GM12878 (cell line): ENCODE results near the gene AIFM3. TPM values are rescaled to one million over a fixed set of nuclear protein-coding genes. Genes with fewer than 3 reads are reported as not detected.

Source experiments
- ATAC-seq: fragments of 200-7000 bp; cut with Tn5 transposase; 3 replicates; pipeline ENCODE4 v1.9.1; 2020; ENCODE audit warnings: mild to moderate bottlenecking, moderate library complexity
- BruUV-seq: library from RNA; stranded (reverse); fragments of 400-500 nt; replicated peaks from 2 replicates; lab custom pipeline; 2021; lab: Mats Ljungman, UMichigan
- CTCF ChIA-PET: fragments of 300-600 bp; sonication (Branson Sonifier 250); formaldehyde crosslinking; extraction: SDS; loops from one replicate; lab custom pipeline; 2021; ENCODE audit warnings: inconsistent platforms; lab: Yijun Ruan, JAX
- POLR2A ChIA-PET: fragments of 350-600 bp; formaldehyde crosslinking; extraction: SDS; loops from one replicate; lab custom pipeline; 2021; ENCODE audit warnings: inconsistent platforms; lab: Charles Lee
- RAD21 ChIA-PET: fragments of 300-600 bp; sonication (Branson Sonifier 250); formaldehyde crosslinking; loops from one replicate; lab custom pipeline; 2023; ENCODE audit warnings: antibody characterized with exemption; ENCODE audit not compliant: unreplicated experiment; lab: Charles Lee
- SMC1A ChIA-PET: fragments of 300-600 bp; sonication (Branson Sonifier 250); formaldehyde crosslinking; loops from one replicate; lab custom pipeline; 2023; ENCODE audit not compliant: unreplicated experiment, uncharacterized antibody; lab: Charles Lee
- DNase-seq: peaks from one replicate; pipeline ENCODE4 v3.0.0-alpha.2; 2011; ENCODE audit warnings: low read depth, low spot score
- FAIRE-seq: peaks from 3 replicates; lab custom pipeline; 2011; peaks lifted over from hg19 to GRCh38; lab: Jason Lieb, UNC
- H2AFZ ChIP-seq: 2 replicates; pipeline ENCODE4 v1.6.0; 2011; ENCODE audit warnings: low read depth, low read length, control low read depth; ENCODE audit not compliant: control insufficient read depth
- H3K27ac ChIP-seq: 2 replicates; pipeline ENCODE4 v1.5.1; 2011; ENCODE audit warnings: control low read depth; ENCODE audit not compliant: control insufficient read depth, insufficient read depth
- H3K27me3 ChIP-seq, 2 experiments: replicated peaks in 1 of 2; 2 replicates each; pipeline versions ENCODE4 v1.6.0 to v1.6.1; 2011; ENCODE audit warnings: low read length in 1 of 2; ENCODE audit not compliant: control insufficient read depth in 2 of 2, insufficient read depth in 2 of 2
- H3K36me3 ChIP-seq, 2 experiments: 2 replicates each; pipeline ENCODE4 v1.5.1; 2011; ENCODE audit warnings: low read length in 1 of 2; ENCODE audit not compliant: control insufficient read depth in 2 of 2, insufficient read depth in 2 of 2
- H3K4me1 ChIP-seq: 2 replicates; pipeline ENCODE4 v1.6.1; 2011; ENCODE audit warnings: mild to moderate bottlenecking, low read length, moderate library complexity, mixed read lengths; ENCODE audit not compliant: control insufficient read depth, insufficient read depth
- H3K4me2 ChIP-seq: 2 replicates; pipeline ENCODE4 v1.6.0; 2011; ENCODE audit warnings: control low read depth; ENCODE audit not compliant: control insufficient read depth, insufficient read depth
- H3K4me3 ChIP-seq: fragments of 200-600 bp; sonication (generic); 2 replicates; pipeline ENCODE4 v1.5.1; 2016
- H3K79me2 ChIP-seq: 2 replicates; pipeline ENCODE4 v1.6.0; 2011; ENCODE audit warnings: low read length; ENCODE audit not compliant: control insufficient read depth, insufficient read depth
- H3K9ac ChIP-seq: 2 replicates; pipeline ENCODE4 v1.8.0; 2011; ENCODE audit warnings: low read length, control low read depth, mixed read lengths; ENCODE audit not compliant: control insufficient read depth, insufficient read depth
- H3K9me3 ChIP-seq: replicated peaks from 3 replicates; pipeline ENCODE4 v1.5.1; 2011; ENCODE audit warnings: mild to moderate bottlenecking, low read length; ENCODE audit not compliant: control insufficient read depth, insufficient read depth
- H4K20me1 ChIP-seq: 2 replicates; pipeline ENCODE4 v1.6.0; 2011; ENCODE audit not compliant: control insufficient read depth, insufficient read depth
- E2F4 ChIP-seq: IDR thresholded peaks from 2 replicates; pipeline ENCODE4 v1.6.1; 2012; ENCODE audit warnings: low read depth, low read length, improper control_type of control experiment
- FOS ChIP-seq: IDR thresholded peaks from 3 replicates; pipeline ENCODE4 v1.6.1; 2011; ENCODE audit warnings: borderline replicate concordance; ENCODE audit not compliant: insufficient read length; ENCODE audit errors: extremely low read depth
- FOXM1 ChIP-seq: IDR thresholded peaks from 2 replicates; pipeline ENCODE4 v1.6.1; 2012; ENCODE audit warnings: low read depth, mild to moderate bottlenecking, inconsistent platforms, low read length, moderate library complexity
- HCFC1 ChIP-seq: fragments of 150-350 bp; IDR thresholded peaks from 2 replicates; pipeline ENCODE4 v1.6.1; 2014; ENCODE audit warnings: low read length
- JUNB ChIP-seq: IDR thresholded peaks from 2 replicates; pipeline ENCODE4 v1.6.1; 2016; ENCODE audit warnings: antibody characterized with exemption, mild to moderate bottlenecking
- MAX ChIP-seq: IDR thresholded peaks from 2 replicates; pipeline ENCODE4 v1.6.1; 2012; ENCODE audit warnings: low read depth, low read length, improper control_type of control experiment
- MXI1 ChIP-seq: fragments of 150-350 bp; IDR thresholded peaks from 2 replicates; pipeline ENCODE4 v1.6.1; 2011; ENCODE audit warnings: low read depth, mild to moderate bottlenecking, inconsistent platforms, low read length, improper control_type of control experiment
- NFYA ChIP-seq: IDR thresholded peaks from 2 replicates; pipeline ENCODE4 v1.6.1; 2011; ENCODE audit warnings: low read depth, mild to moderate bottlenecking, low read length, improper control_type of control experiment, borderline replicate concordance
- PAX5 ChIP-seq: IDR thresholded peaks from 2 replicates; pipeline ENCODE4 v1.6.1; 2011; ENCODE audit warnings: low read depth, low read length, borderline replicate concordance
- RB1 ChIP-seq: fragments of 450-650 bp; formaldehyde crosslinking; IDR thresholded peaks from 2 replicates; pipeline ENCODE4 v1.6.1; 2017; ENCODE audit warnings: mild to moderate bottlenecking, borderline replicate concordance
- RCOR1 ChIP-seq: conservative IDR thresholded peaks from 2 replicates; pipeline ENCODE4 v1.6.1; 2012; ENCODE audit warnings: low read depth, low read length, improper control_type of control experiment
- SP1 ChIP-seq: IDR thresholded peaks from one replicate; pipeline ENCODE4 v1.6.1; 2011; ENCODE audit warnings: low read depth, low read length
- TCF7 ChIP-seq: IDR thresholded peaks from 2 replicates; pipeline ENCODE4 v1.6.1; 2014; ENCODE audit warnings: antibody characterized with exemption, borderline replicate concordance
- WGBS: methylation state at CpG from one replicate; pipeline ENCODE4 v1.1.6; 2016; ENCODE audit warnings: low lambda C conversion rate; ENCODE audit not compliant: insufficient replicate concordance, insufficient coverage; ENCODE audit errors: missing lambda C conversion rate; 5-methylcytosine and 5-hydroxymethylcytosine counted together
- in situ Hi-C: fragments of 300-500 bp; cut with MboI; formaldehyde crosslinking; loops from 9 replicates; pipeline ENCODE4 v1.14.3; 2018; ENCODE audit warnings: mixed read lengths
- intact Hi-C: fragments of 100-400 bp; cut with micrococcal nuclease; formaldehyde crosslinking; loops from one replicate; pipeline ENCODE4 v1.14.2; 2022; ENCODE audit not compliant: unreplicated experiment
- polyA plus RNA-seq, 11 experiments: library from polyadenylated mRNA; depleted of rRNA in 4 of 11; unstranded in 6 of 11; stranded (reverse) in 5 of 11; fragments of >200 nt; fragmentation: Nextera tagmentation in 4 of 11; fragmentation: Illumina TruSeq in 1 of 11; extraction: Ambion mirVana in 4 of 11; extraction: Trizol in 1 of 11; gene quantifications; 1 replicate in 1 of 11; 2 replicates in 10 of 11; pipeline versions ENCODE4 v1.2.1 to v1.2.3, GENCODE V29; 2011 to 2016; ENCODE audit warnings: inconsistent platforms in 2 of 11, missing spikeins in 2 of 11, low read depth in 1 of 11
- total RNA-seq, 4 experiments: library from RNA; depleted of rRNA in 3 of 4; stranded (reverse); fragments of >200 nt in 3 of 4; fragmentation: Illumina TruSeq in 1 of 4; extraction: Trizol in 1 of 4; gene quantifications; 2 replicates each; pipeline versions ENCODE4 v1.2.1 to v1.2.3, GENCODE V29; 2013 to 2021
- TF ChIP-seq, protein P1 (sequence below), 3 experiments: IDR thresholded peaks in 2 of 3; conservative IDR thresholded peaks in 1 of 3; 2 replicates each; pipeline ENCODE4 v1.5.1; 2011; ENCODE audit warnings: low read depth in 3 of 3, low read length in 3 of 3, mild to moderate bottlenecking in 3 of 3, control low read depth in 2 of 3, moderate library complexity in 2 of 3, inconsistent platforms in 1 of 3, mixed read lengths in 1 of 3; ENCODE audit not compliant: control insufficient read depth in 2 of 3, insufficient read depth in 1 of 3; ENCODE audit errors: extremely low read depth in 1 of 3
- TF ChIP-seq, protein P2 (sequence below): IDR thresholded peaks from 2 replicates; pipeline ENCODE4 v1.6.1; 2012; ENCODE audit warnings: mild to moderate bottlenecking, low read depth, low read length
- TF ChIP-seq, protein P3 (sequence below): IDR thresholded peaks from 2 replicates; pipeline ENCODE4 v1.6.1; 2011; ENCODE audit warnings: low read depth, low read length, improper control_type of control experiment, borderline replicate concordance

The AIFM3 gene
- total and polyA plus RNA-seq, 10 of the 15 experiments (the other 5 are each of a cell fraction or from before 2014, with no cell fraction given): 0.06 to 0.34 (median 0.21) TPM; not detected in 6

- peak; percentile 66 for ATAC-seq
- H3K27me3 ChIP-seq: no peaks in the 10 kb centered on the region; a peak in 1 of 4 replicates
- WGBS: 43% methylated on average over 10 of the region's 10 CpGs
- no peaks in the 10 kb centered on the region for H3K9me3 ChIP-seq
- no peaks in the 10 kb centered on the region for H4K20me1 ChIP-seq
- no peak for FAIRE-seq
- H2AFZ ChIP-seq: no peak overlapping the region
- no peak overlapping the region for H3K27ac ChIP-seq
- intact Hi-C loops: no loop called here
- no peaks in the 10 kb centered on the region for H3K36me3 ChIP-seq
- BruUV-seq: no TSS peak
- ChIA-PET RAD21 (no interaction called here), POLR2A (interaction anchor here (0.6 kb wide), 1 partner anchor 186 kb away, joined by 3 read pairs; no protein-coding TSS in a partner anchor), CTCF (interaction anchor here (0.6 kb wide), 1 partner anchor 10 kb away, joined by 3 read pairs; no protein-coding TSS in a partner anchor), SMC1A (no interaction called here)
- no peak overlapping the region for H3K9ac ChIP-seq
- DNase-seq: no peak
- H3K4me3 ChIP-seq: no peak overlapping the region
- H3K4me1 ChIP-seq: peaks cover 5% of the 10 kb centered on the region
- H3K79me2 ChIP-seq: no peaks in the 10 kb centered on the region
- in situ Hi-C loops: no loop called here
- H3K4me2 ChIP-seq: no peak overlapping the region
- TF ChIP-seq, protein P1, sequence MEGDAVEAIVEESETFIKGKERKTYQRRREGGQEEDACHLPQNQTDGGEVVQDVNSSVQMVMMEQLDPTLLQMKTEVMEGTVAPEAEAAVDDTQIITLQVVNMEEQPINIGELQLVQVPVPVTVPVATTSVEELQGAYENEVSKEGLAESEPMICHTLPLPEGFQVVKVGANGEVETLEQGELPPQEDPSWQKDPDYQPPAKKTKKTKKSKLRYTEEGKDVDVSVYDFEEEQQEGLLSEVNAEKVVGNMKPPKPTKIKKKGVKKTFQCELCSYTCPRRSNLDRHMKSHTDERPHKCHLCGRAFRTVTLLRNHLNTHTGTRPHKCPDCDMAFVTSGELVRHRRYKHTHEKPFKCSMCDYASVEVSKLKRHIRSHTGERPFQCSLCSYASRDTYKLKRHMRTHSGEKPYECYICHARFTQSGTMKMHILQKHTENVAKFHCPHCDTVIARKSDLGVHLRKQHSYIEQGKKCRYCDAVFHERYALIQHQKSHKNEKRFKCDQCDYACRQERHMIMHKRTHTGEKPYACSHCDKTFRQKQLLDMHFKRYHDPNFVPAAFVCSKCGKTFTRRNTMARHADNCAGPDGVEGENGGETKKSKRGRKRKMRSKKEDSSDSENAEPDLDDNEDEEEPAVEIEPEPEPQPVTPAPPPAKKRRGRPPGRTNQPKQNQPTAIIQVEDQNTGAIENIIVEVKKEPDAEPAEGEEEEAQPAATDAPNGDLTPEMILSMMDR (IDR thresholded peaks at IDR 0.05 in 2 of 3, conservative IDR thresholded peaks at IDR 0.05 in 1 of 3; ENCODE audit: control insufficient read depth in 2 of 3, extremely low read depth in 1 of 3, insufficient read depth in 1 of 3, low read depth in 3 of 3, low read length in 3 of 3): no peak
- TF ChIP-seq NFYA (no peak), TCF7 (no peak), MXI1 (peak; percentile 53; the same call in 1 of the 2 replicates), SP1 (no peak), PAX5 (no peak), FOXM1 (no peak), JUNB (no peak), MAX (no peak), E2F4 (no peak), FOS (no peak), HCFC1 (no peak), RCOR1 (0 out of 2 replicates have a peak, but pooled peaks have one; percentile 54), RB1 (no peak)
- TF ChIP-seq, protein P2, sequence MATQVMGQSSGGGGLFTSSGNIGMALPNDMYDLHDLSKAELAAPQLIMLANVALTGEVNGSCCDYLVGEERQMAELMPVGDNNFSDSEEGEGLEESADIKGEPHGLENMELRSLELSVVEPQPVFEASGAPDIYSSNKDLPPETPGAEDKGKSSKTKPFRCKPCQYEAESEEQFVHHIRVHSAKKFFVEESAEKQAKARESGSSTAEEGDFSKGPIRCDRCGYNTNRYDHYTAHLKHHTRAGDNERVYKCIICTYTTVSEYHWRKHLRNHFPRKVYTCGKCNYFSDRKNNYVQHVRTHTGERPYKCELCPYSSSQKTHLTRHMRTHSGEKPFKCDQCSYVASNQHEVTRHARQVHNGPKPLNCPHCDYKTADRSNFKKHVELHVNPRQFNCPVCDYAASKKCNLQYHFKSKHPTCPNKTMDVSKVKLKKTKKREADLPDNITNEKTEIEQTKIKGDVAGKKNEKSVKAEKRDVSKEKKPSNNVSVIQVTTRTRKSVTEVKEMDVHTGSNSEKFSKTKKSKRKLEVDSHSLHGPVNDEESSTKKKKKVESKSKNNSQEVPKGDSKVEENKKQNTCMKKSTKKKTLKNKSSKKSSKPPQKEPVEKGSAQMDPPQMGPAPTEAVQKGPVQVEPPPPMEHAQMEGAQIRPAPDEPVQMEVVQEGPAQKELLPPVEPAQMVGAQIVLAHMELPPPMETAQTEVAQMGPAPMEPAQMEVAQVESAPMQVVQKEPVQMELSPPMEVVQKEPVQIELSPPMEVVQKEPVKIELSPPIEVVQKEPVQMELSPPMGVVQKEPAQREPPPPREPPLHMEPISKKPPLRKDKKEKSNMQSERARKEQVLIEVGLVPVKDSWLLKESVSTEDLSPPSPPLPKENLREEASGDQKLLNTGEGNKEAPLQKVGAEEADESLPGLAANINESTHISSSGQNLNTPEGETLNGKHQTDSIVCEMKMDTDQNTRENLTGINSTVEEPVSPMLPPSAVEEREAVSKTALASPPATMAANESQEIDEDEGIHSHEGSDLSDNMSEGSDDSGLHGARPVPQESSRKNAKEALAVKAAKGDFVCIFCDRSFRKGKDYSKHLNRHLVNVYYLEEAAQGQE: peak; percentile 95
- TF ChIP-seq, protein P3, sequence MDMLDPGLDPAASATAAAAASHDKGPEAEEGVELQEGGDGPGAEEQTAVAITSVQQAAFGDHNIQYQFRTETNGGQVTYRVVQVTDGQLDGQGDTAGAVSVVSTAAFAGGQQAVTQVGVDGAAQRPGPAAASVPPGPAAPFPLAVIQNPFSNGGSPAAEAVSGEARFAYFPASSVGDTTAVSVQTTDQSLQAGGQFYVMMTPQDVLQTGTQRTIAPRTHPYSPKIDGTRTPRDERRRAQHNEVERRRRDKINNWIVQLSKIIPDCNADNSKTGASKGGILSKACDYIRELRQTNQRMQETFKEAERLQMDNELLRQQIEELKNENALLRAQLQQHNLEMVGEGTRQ: no peak
Measured at GRCh38 chr22:21009638-21010425, 42.8 kb downstream of the AIFM3 start.
